Mesenchymal stem cell (in vitro differentiated cells and primary cell): ENCODE results near the gene WDTC1.

Experiments
- DNase-seq: peaks from one replicate; pipeline ENCODE4 v3.0.0-alpha.2; 2013
- H2AFZ ChIP-seq: one replicate; pipeline ENCODE4 v1.6.1; 2013; ENCODE audit warnings: low read depth, mild to moderate bottlenecking, control low read depth, inconsistent platforms, low read length, moderate library complexity
- H2AK5ac ChIP-seq: 2 replicates; pipeline ENCODE4 v1.6.1; 2013; ENCODE audit warnings: low read length, moderate library complexity, mild to moderate bottlenecking, inconsistent platforms; ENCODE audit not compliant: severe bottlenecking
- H2BK120ac ChIP-seq: one replicate; pipeline ENCODE4 v1.6.1; 2013; ENCODE audit warnings: low read depth, mild to moderate bottlenecking, inconsistent platforms, low read length, moderate library complexity
- H2BK12ac ChIP-seq, 2 experiments: one replicate each; pipeline ENCODE4 v1.6.1; 2013; ENCODE audit warnings: inconsistent platforms in 2 of 2, low read length in 2 of 2, mild to moderate bottlenecking in 2 of 2, moderate library complexity in 2 of 2, control low read depth in 1 of 2
- H2BK15ac ChIP-seq: one replicate; pipeline ENCODE4 v1.6.1; 2013; ENCODE audit warnings: mild to moderate bottlenecking, low read depth, inconsistent platforms; ENCODE audit not compliant: poor library complexity, severe bottlenecking
- H2BK5ac ChIP-seq: 2 replicates; pipeline ENCODE4 v1.6.1; 2013; ENCODE audit warnings: low read depth, mild to moderate bottlenecking, low read length, control low read depth, inconsistent platforms; ENCODE audit not compliant: poor library complexity, severe bottlenecking
- H3K14ac ChIP-seq, 2 experiments: one replicate each; pipeline ENCODE4 v1.6.1; 2013; ENCODE audit warnings: inconsistent platforms in 2 of 2, low read length in 2 of 2, control low read depth in 1 of 2, mild to moderate bottlenecking in 1 of 2, moderate library complexity in 1 of 2
- H3K18ac ChIP-seq, 2 experiments: one replicate each; pipeline ENCODE4 v1.6.1; 2013; ENCODE audit warnings: inconsistent platforms in 2 of 2, low read length in 2 of 2, control low read depth in 1 of 2, low read depth in 1 of 2, mild to moderate bottlenecking in 1 of 2
- H3K23ac ChIP-seq, 2 experiments: one replicate each; pipeline ENCODE4 v1.6.1; 2013; ENCODE audit warnings: inconsistent platforms in 2 of 2, low read length in 2 of 2, mild to moderate bottlenecking in 2 of 2, moderate library complexity in 2 of 2, control low read depth in 1 of 2
- H3K27ac ChIP-seq: 2 replicates; pipeline ENCODE4 v1.5.1; 2013; ENCODE audit warnings: mild to moderate bottlenecking, moderate library complexity, low read length, control low read depth, inconsistent platforms; ENCODE audit not compliant: poor library complexity, severe bottlenecking
- H3K27me3 ChIP-seq, 2 experiments: 2 replicates each; pipeline versions ENCODE4 v1.6.1 to v1.7.0; 2013; ENCODE audit warnings: low read length in 2 of 2, mild to moderate bottlenecking in 2 of 2, moderate library complexity in 2 of 2, control low read depth in 1 of 2, inconsistent platforms in 1 of 2; ENCODE audit not compliant: control insufficient read depth in 1 of 2, insufficient read depth in 1 of 2
- H3K36me3 ChIP-seq, 2 experiments: 2 replicates each; pipeline versions ENCODE4 v1.6.1 to v1.7.0; 2013; ENCODE audit warnings: low read length in 2 of 2, control low read depth in 1 of 2, inconsistent platforms in 1 of 2, low read depth in 1 of 2, mild to moderate bottlenecking in 1 of 2; ENCODE audit not compliant: insufficient read depth in 2 of 2, control insufficient read depth in 1 of 2
- H3K4ac ChIP-seq, 2 experiments: one replicate each; pipeline ENCODE4 v1.6.1; 2013; ENCODE audit warnings: inconsistent platforms in 2 of 2, low read length in 2 of 2, mild to moderate bottlenecking in 2 of 2, moderate library complexity in 2 of 2, control low read depth in 1 of 2, low read depth in 1 of 2
- H3K4me1 ChIP-seq: 2 replicates; pipeline ENCODE4 v1.6.1; 2013; ENCODE audit warnings: low read depth, low read length, control low read depth; ENCODE audit not compliant: control insufficient read depth, insufficient read depth
- H3K4me2 ChIP-seq: 2 replicates; pipeline ENCODE4 v1.6.1; 2013; ENCODE audit warnings: low read length, mild to moderate bottlenecking, inconsistent platforms; ENCODE audit not compliant: poor library complexity, severe bottlenecking
- H3K4me3 ChIP-seq, 2 experiments: 2 replicates each; pipeline versions ENCODE4 v1.5.1 to v1.7.0; 2013; ENCODE audit warnings: low read length in 2 of 2, mild to moderate bottlenecking in 2 of 2, control low read depth in 1 of 2, low read depth in 1 of 2; ENCODE audit not compliant: insufficient read depth in 1 of 2
- H3K79me1 ChIP-seq: replicated peaks from 2 replicates; pipeline ENCODE4 v1.6.1; 2013; ENCODE audit warnings: mild to moderate bottlenecking, control low read depth, low read length, inconsistent platforms; ENCODE audit not compliant: poor library complexity, severe bottlenecking
- H3K9ac ChIP-seq: 2 replicates; pipeline ENCODE4 v1.7.0; 2013; ENCODE audit warnings: mild to moderate bottlenecking, low read length, moderate library complexity
- H3K9me3 ChIP-seq: 2 replicates; pipeline ENCODE4 v1.7.0; 2013; ENCODE audit warnings: mild to moderate bottlenecking, low read length; ENCODE audit not compliant: control insufficient read depth
- H4K8ac ChIP-seq: one replicate; pipeline ENCODE4 v1.6.1; 2013; ENCODE audit warnings: inconsistent platforms, mild to moderate bottlenecking, low read length, moderate library complexity
- H4K91ac ChIP-seq: one replicate; pipeline ENCODE4 v1.6.1; 2013; ENCODE audit warnings: mild to moderate bottlenecking, low read length, inconsistent platforms
- WGBS: methylation state at CpG from one replicate; pipeline ENCODE4 v1.1.7; 2013; ENCODE audit warnings: mixed read lengths; 5-methylcytosine and 5-hydroxymethylcytosine counted together

WDTC1 gene

GRCh38 chr1:27255136-27255535 is 20.7 kb downstream of the WDTC1 start:
- Histone ChIP-seq H3K9me3 (no peaks in the 10 kb centered on the region), H2BK120ac (no peak overlapping the region), H3K4me3 (no peak overlapping the region), H3K27me3 (no peaks in the 10 kb centered on the region), H3K36me3 (no peaks in the 10 kb centered on the region), H3K9ac (no peak overlapping the region), H2BK12ac (no peak overlapping the region), H4K8ac (no peak overlapping the region), H3K14ac (no peak overlapping the region), H3K4ac (no peak overlapping the region), H2AK5ac (no peak overlapping the region), H3K4me2 (no peak overlapping the region), H3K18ac (no peak overlapping the region), H3K27ac (no peak overlapping the region), H3K4me1 (peaks cover 3% of the 10 kb centered on the region), H2AFZ (no peak overlapping the region), H3K79me1 (peaks cover 12% of the 10 kb centered on the region), H2BK5ac (no peak overlapping the region), H2BK15ac (no peak overlapping the region), H4K91ac (no peak overlapping the region), H3K23ac (no peak overlapping the region)
- no peak for DNase-seq

GRCh38 chr1:27257155-27257554 is 22.7 kb downstream of the WDTC1 start:
- Histone ChIP-seq H3K79me1 (peaks cover 12% of the 10 kb centered on the region), H3K23ac (no peak overlapping the region), H3K36me3 (peaks cover 0 to 11% of the 10 kb centered on the region in 2 experiments), H2BK5ac (no peak overlapping the region), H3K18ac (no peak overlapping the region), H3K9ac (no peak overlapping the region), H3K27me3 (no peaks in the 10 kb centered on the region), H3K9me3 (no peaks in the 10 kb centered on the region), H3K27ac (no peak overlapping the region), H3K4me1 (peaks cover 3% of the 10 kb centered on the region), H3K4ac (no peak overlapping the region), H4K91ac (no peak overlapping the region), H3K4me2 (no peak overlapping the region), H3K14ac (no peak overlapping the region), H4K8ac (no peak overlapping the region), H2BK15ac (no peak overlapping the region), H2AK5ac (no peak overlapping the region), H2BK12ac (no peak overlapping the region), H3K4me3 (no peak overlapping the region), H2BK120ac (no peak overlapping the region), H2AFZ (no peak overlapping the region)
- DNase-seq, result peak; percentile 40
- 94% methylated on average over 5 of the region's 6 CpGs for WGBS

- Histone ChIP-seq H2BK120ac (no peak overlapping the region), H3K79me1 (peaks cover 9% of the 10 kb centered on the region), H3K23ac (no peak overlapping the region), H4K91ac (no peak overlapping the region), H3K4me1 (peaks cover 3% of the 10 kb centered on the region), H3K27ac (no peak overlapping the region), H2BK12ac (no peak overlapping the region), H2BK15ac (no peak overlapping the region), H3K9me3 (no peaks in the 10 kb centered on the region), H2BK5ac (no peak overlapping the region), H2AK5ac (no peak overlapping the region), H3K14ac (no peak overlapping the region), H3K36me3 (peaks cover 3 to 16% of the 10 kb centered on the region in 2 experiments), H3K4me2 (no peak overlapping the region), H3K4me3 (no peak overlapping the region), H3K4ac (no peak overlapping the region), H3K27me3 (no peaks in the 10 kb centered on the region), H3K18ac (no peak overlapping the region), H3K9ac (no peak overlapping the region), H2AFZ (no peak overlapping the region), H4K8ac (no peak overlapping the region)
- 92% methylated on average over 6 of the region's 6 CpGs for WGBS
- no peak for DNase-seq
These were observed 24.2 kb downstream of the WDTC1 start for GRCh38 chr1:27258598-27258997.

- Histone ChIP-seq H3K18ac (no peak overlapping the region), H2AFZ (no peak overlapping the region), H2BK120ac (no peak overlapping the region), H4K8ac (no peak overlapping the region), H3K14ac (no peak overlapping the region), H2BK15ac (no peak overlapping the region), H2BK5ac (no peak overlapping the region), H2AK5ac (no peak overlapping the region), H3K4me1 (no peaks in the 10 kb centered on the region), H3K27me3 (no peaks in the 10 kb centered on the region), H3K4me2 (no peak overlapping the region), H3K23ac (no peak overlapping the region), H3K4me3 (no peak overlapping the region), H3K9ac (no peak overlapping the region), H3K9me3 (no peaks in the 10 kb centered on the region), H3K36me3 (peaks cover 15 to 28% of the 10 kb centered on the region in 2 experiments), H4K91ac (no peak overlapping the region), H3K79me1 (no peaks in the 10 kb centered on the region), H3K27ac (no peak overlapping the region), H2BK12ac (no peak overlapping the region), H3K4ac (no peak overlapping the region)
- WGBS, result 81% methylated on average over 3 of the region's 5 CpGs
- DNase-seq, result no peak
These were observed 32.7 kb downstream of the WDTC1 start for GRCh38 chr1:27267153-27267552.
